H9 (cell line): ENCODE measurements around the gene KIF5A. TPM values are rescaled to one million over a fixed set of nuclear protein-coding genes. Genes with fewer than 3 reads are reported as not detected.
A peak's percentile ranks its signal among the peaks of the same experiment; 100 is the strongest.

ENCODE experiments used
- DNase-seq: peaks from one replicate; pipeline ENCODE4 v3.0.0-alpha.2; 2017
- H2AFZ ChIP-seq: one replicate; pipeline ENCODE4 v1.6.1; 2013; ENCODE audit warnings: mild to moderate bottlenecking, low read length, control low read depth, moderate library complexity
- H2AK5ac ChIP-seq: 2 replicates; pipeline ENCODE4 v1.6.1; 2013; ENCODE audit warnings: low read length, control low read depth, mixed read lengths; ENCODE audit not compliant: insufficient read length
- H2BK120ac ChIP-seq: one replicate; pipeline ENCODE4 v1.6.1; 2013; ENCODE audit warnings: low read depth, mild to moderate bottlenecking, low read length, control low read depth, inconsistent platforms; ENCODE audit not compliant: poor library complexity, severe bottlenecking
- H2BK12ac ChIP-seq: 2 replicates; pipeline ENCODE4 v1.6.1; 2013; ENCODE audit warnings: low read length, control low read depth, mixed read lengths, low read depth; ENCODE audit not compliant: insufficient read length
- H2BK15ac ChIP-seq: 2 replicates; pipeline ENCODE4 v1.6.1; 2013; ENCODE audit warnings: low read depth, low read length, control low read depth
- H2BK20ac ChIP-seq: one replicate; pipeline ENCODE4 v1.6.1; 2013; ENCODE audit warnings: low read depth, mild to moderate bottlenecking, low read length, control low read depth, inconsistent platforms; ENCODE audit not compliant: poor library complexity, severe bottlenecking
- H2BK5ac ChIP-seq: 2 replicates; pipeline ENCODE4 v1.6.1; 2013; ENCODE audit warnings: low read length, control low read depth, mixed read lengths; ENCODE audit not compliant: insufficient read length
- H3K14ac ChIP-seq: 2 replicates; pipeline ENCODE4 v1.6.1; 2013; ENCODE audit warnings: low read length, control low read depth; ENCODE audit not compliant: insufficient read depth
- H3K18ac ChIP-seq: 2 replicates; pipeline ENCODE4 v1.6.1; 2013; ENCODE audit warnings: low read depth, mild to moderate bottlenecking, mixed read lengths, low read length, control low read depth; ENCODE audit not compliant: insufficient read length
- H3K23ac ChIP-seq: 2 replicates; pipeline ENCODE4 v1.6.1; 2013; ENCODE audit warnings: low read length, control low read depth, mixed read lengths, low read depth; ENCODE audit not compliant: insufficient read length
- H3K23me2 ChIP-seq: 2 replicates; pipeline ENCODE4 v1.6.1; 2013; ENCODE audit warnings: low read depth, mild to moderate bottlenecking, mixed read lengths, low read length, control low read depth; ENCODE audit not compliant: insufficient read length, poor library complexity, severe bottlenecking
- H3K27ac ChIP-seq: 2 replicates; pipeline ENCODE4 v1.5.1; 2013; ENCODE audit warnings: low read length, control low read depth, mixed read lengths, low read depth; ENCODE audit not compliant: insufficient read length
- H3K27me3 ChIP-seq: 2 replicates; pipeline ENCODE4 v1.6.1; 2013; ENCODE audit warnings: low read length, control low read depth, inconsistent platforms; ENCODE audit not compliant: insufficient read depth
- H3K4ac ChIP-seq: 2 replicates; pipeline ENCODE4 v1.6.1; 2013; ENCODE audit warnings: low read depth, mild to moderate bottlenecking, control low read depth, inconsistent platforms, low read length, moderate library complexity
- H3K4me1 ChIP-seq: 2 replicates; pipeline ENCODE4 v1.6.1; 2013; ENCODE audit warnings: low read length, control low read depth, inconsistent platforms; ENCODE audit not compliant: insufficient read depth
- H3K4me2 ChIP-seq: 2 replicates; pipeline ENCODE4 v1.6.1; 2013; ENCODE audit warnings: low read length, control low read depth, mixed read lengths; ENCODE audit not compliant: insufficient read length, insufficient read depth
- H3K56ac ChIP-seq: 2 replicates; pipeline ENCODE4 v1.6.1; 2013; ENCODE audit warnings: low read depth, mild to moderate bottlenecking, mixed read lengths, low read length, control low read depth; ENCODE audit not compliant: insufficient read length
- H3K79me1 ChIP-seq: 2 replicates; pipeline ENCODE4 v1.6.1; 2013; ENCODE audit warnings: low read depth, mild to moderate bottlenecking, moderate library complexity, low read length, control low read depth, inconsistent platforms; ENCODE audit not compliant: insufficient read depth, poor library complexity, severe bottlenecking
- H3K79me2 ChIP-seq: 2 replicates; pipeline ENCODE4 v1.6.1; 2013; ENCODE audit warnings: low read length, control low read depth, inconsistent platforms; ENCODE audit not compliant: insufficient read depth
- H3K9ac ChIP-seq: 2 replicates; pipeline ENCODE4 v1.6.1; 2013; ENCODE audit warnings: low read length, control low read depth, mixed read lengths; ENCODE audit not compliant: insufficient read length; ENCODE audit errors: extremely low read depth
- H3K9me3 ChIP-seq: one replicate; pipeline ENCODE4 v1.6.1; 2013; ENCODE audit warnings: low read depth, low read length, inconsistent platforms; ENCODE audit not compliant: control insufficient read depth
- H3T11ph ChIP-seq: one replicate; pipeline ENCODE4 v1.6.1; 2013; ENCODE audit warnings: mild to moderate bottlenecking, low read length, control low read depth, inconsistent platforms
- H4K20me1 ChIP-seq: one replicate; pipeline ENCODE4 v1.6.1; 2013; ENCODE audit not compliant: control insufficient read depth, insufficient read length, insufficient read depth
- H4K5ac ChIP-seq: 2 replicates; pipeline ENCODE4 v1.6.1; 2013; ENCODE audit warnings: low read depth, mild to moderate bottlenecking, mixed read lengths, low read length, control low read depth; ENCODE audit not compliant: insufficient read length
- H4K8ac ChIP-seq: replicated peaks from 2 replicates; pipeline ENCODE4 v1.6.1; 2013; ENCODE audit warnings: low read length, control low read depth, mixed read lengths, low read depth; ENCODE audit not compliant: insufficient read length
- H4K91ac ChIP-seq: 2 replicates; pipeline ENCODE4 v1.6.1; 2013; ENCODE audit warnings: low read depth, mild to moderate bottlenecking, moderate library complexity, mixed read lengths, low read length, control low read depth; ENCODE audit not compliant: insufficient read length
- H3K27ac Mint-ChIP-seq, 3 experiments: 2 replicates in 2 of 3; 3 replicates in 1 of 3; pipeline ENCODE4 v1.8.0; 2020 to 2021; ENCODE audit warnings: mixed read lengths in 3 of 3, mild to moderate bottlenecking in 1 of 3, moderate library complexity in 1 of 3
- H3K27me3 Mint-ChIP-seq: 2 replicates; pipeline ENCODE4 v1.8.0; 2021; ENCODE audit warnings: low read depth, mild to moderate bottlenecking, moderate library complexity, mixed read lengths
- H3K36me3 Mint-ChIP-seq, 3 experiments: 2 replicates in 2 of 3; 3 replicates in 1 of 3; pipeline ENCODE4 v1.8.0; 2020 to 2021; ENCODE audit warnings: low read depth in 3 of 3, mixed read lengths in 3 of 3; ENCODE audit not compliant: insufficient read depth in 1 of 3
- H3K4me1 Mint-ChIP-seq, 2 experiments: 2 replicates each; pipeline ENCODE4 v1.8.0; 2020; ENCODE audit warnings: mixed read lengths in 2 of 2
- H3K4me3 Mint-ChIP-seq, 2 experiments: 2 replicates in 1 of 2; 3 replicates in 1 of 2; pipeline ENCODE4 v1.8.0; 2020 to 2021; ENCODE audit warnings: mild to moderate bottlenecking in 2 of 2, mixed read lengths in 2 of 2, moderate library complexity in 1 of 2
- H3K9me3 Mint-ChIP-seq, 2 experiments: 2 replicates in 1 of 2; 3 replicates in 1 of 2; pipeline ENCODE4 v1.8.0; 2020; ENCODE audit warnings: mild to moderate bottlenecking in 2 of 2, mixed read lengths in 2 of 2, moderate library complexity in 1 of 2
- CTCF ChIP-seq: fragments of 200-600 bp; sonication (generic); conservative IDR thresholded peaks from 3 replicates; pipeline ENCODE4 v1.8.0; 2021; ENCODE audit warnings: antibody characterized with exemption, mild to moderate bottlenecking
- WGBS: extraction: QIAGEN DNeasy Blood & Tissue Kit; methylation state at CpG from one replicate; pipeline ENCODE4 v1.1.7; 2013; ENCODE audit warnings: missing lambda C conversion rate, low lambda C conversion rate, mixed read lengths; ENCODE audit not compliant: insufficient read length; ENCODE audit errors: extremely low coverage; 5-methylcytosine and 5-hydroxymethylcytosine counted together
- total RNA-seq: library from RNA; stranded (reverse); gene quantifications from 2 replicates; pipeline ENCODE4 v1.2.1, GENCODE V29; 2021

Gene KIF5A
- total RNA-seq, 1 experiment from 2014 or later: 18.5 TPM

- Mint-ChIP-seq H3K4me1 (peaks cover 50 to 60% of the 10 kb centered on the region in 2 experiments), H3K27me3 (peaks cover 22% of the 10 kb centered on the region), H3K36me3 (peaks cover 0 to 9% (median 8%) of the 10 kb centered on the region in 3 experiments; a peak in 4 of 7 replicates), H3K4me3 (peak overlapping the region in 1 of 2 experiments; percentile 84; a peak in 2 of 5 replicates), H3K9me3 (no peaks in the 10 kb centered on the region), H3K27ac (no peak overlapping the region)
- no peak overlapping the region for H4K91ac ChIP-seq
- no peak overlapping the region for H3K4ac ChIP-seq
- H3K4me1 ChIP-seq: peaks cover 11% of the 10 kb centered on the region
- no peaks in the 10 kb centered on the region; the same call in 1 of the 2 replicates for H3K27me3 ChIP-seq
- no peak overlapping the region for H2BK12ac ChIP-seq
- H2AFZ ChIP-seq: no peak overlapping the region
- H2BK15ac ChIP-seq: no peak overlapping the region
- H2BK5ac ChIP-seq: no peak overlapping the region
- no CpG with 5 or more reads among the region's 2 CpGs for WGBS
- no peak overlapping the region for H3K27ac ChIP-seq
- H4K20me1 ChIP-seq: no peaks in the 10 kb centered on the region
- H3K79me2 ChIP-seq: no peaks in the 10 kb centered on the region; the same call in 1 of the 2 replicates
- H4K5ac ChIP-seq: no peak overlapping the region
- H3T11ph ChIP-seq: no peak overlapping the region
- no peak overlapping the region for H4K8ac ChIP-seq
- no peak for TF ChIP-seq CTCF
- peaks cover 14% of the 10 kb centered on the region for H3K79me1 ChIP-seq
- H3K18ac ChIP-seq: no peak overlapping the region
- no peak overlapping the region for H2BK20ac ChIP-seq
- no peak overlapping the region for H3K56ac ChIP-seq
- no peak overlapping the region for H3K23ac ChIP-seq
- no peak overlapping the region for H3K14ac ChIP-seq
- H3K9me3 ChIP-seq: no peaks in the 10 kb centered on the region
- H3K4me2 ChIP-seq: no peak overlapping the region
- no peak overlapping the region for H2AK5ac ChIP-seq
- DNase-seq: no peak
- H2BK120ac ChIP-seq: no peak overlapping the region
- peaks cover 16% of the 10 kb centered on the region for H3K23me2 ChIP-seq
- H3K9ac ChIP-seq: no peak overlapping the region
These were observed 1.4 kb upstream of the KIF5A start for GRCh38 chr12:57548488-57548887.
